HL-60 (cell line): ENCODE measurements around the gene CNTF.

Source experiments
- DNase-seq, 2 experiments: peaks; one replicate each; pipeline ENCODE4 v3.0.0-alpha.2; 2010 to 2020; ENCODE audit warnings: low read depth in 1 of 2, low spot score in 1 of 2
- H3K27ac ChIP-seq: fragments of 250-450 bp; sonication (Bioruptor Pico); replicated peaks from 2 replicates; pipeline ENCODE4 v1.5.1; 2020; ENCODE audit warnings: mild to moderate bottlenecking, moderate library complexity
- H3K27me3 ChIP-seq: fragments of 250-450 bp; sonication (Bioruptor Pico); 2 replicates; pipeline ENCODE4 v1.5.1; 2021; ENCODE audit warnings: mild to moderate bottlenecking, moderate library complexity; ENCODE audit not compliant: insufficient read depth, poor library complexity, severe bottlenecking
- H3K4me3 ChIP-seq: replicated peaks from 2 replicates; pipeline ENCODE4 v1.5.1; 2011; ENCODE audit warnings: mild to moderate bottlenecking, control low read depth, low read length; ENCODE audit not compliant: insufficient read depth
- CTCF ChIP-seq: IDR thresholded peaks from one replicate; pipeline ENCODE4 v1.5.1; 2011; ENCODE audit warnings: low read length, control low read depth, inconsistent platforms; ENCODE audit not compliant: insufficient read depth
- GABPA ChIP-seq: IDR thresholded peaks from 2 replicates; pipeline ENCODE4 v1.6.1; 2012; ENCODE audit warnings: low read depth
- POLR2AphosphoS5 ChIP-seq: IDR thresholded peaks from 2 replicates; pipeline ENCODE4 v1.6.1; 2012; ENCODE audit warnings: low read depth
- REST ChIP-seq: IDR thresholded peaks from 2 replicates; pipeline ENCODE4 v1.6.1; 2012; ENCODE audit warnings: low read depth; ENCODE audit not compliant: insufficient replicate concordance
- SPI1 ChIP-seq: IDR thresholded peaks from 2 replicates; pipeline ENCODE4 v1.6.1; 2012; ENCODE audit warnings: low read depth, mild to moderate bottlenecking, borderline replicate concordance

The CNTF gene

GRCh38 chr11:58616594-58616993, 5.9 kb upstream of the CNTF start:
- Histone ChIP-seq H3K27ac (no peak overlapping the region), H3K4me3 (no peak overlapping the region), H3K27me3 (no peaks in the 10 kb centered on the region)
- no peak for DNase-seq
- TF ChIP-seq POLR2AphosphoS5 (no peak), GABPA (no peak), CTCF (no peak), REST (no peak)

GRCh38 chr11:58617976-58618557, 4.4 kb upstream of the CNTF start:
- TF ChIP-seq CTCF = no peak
- TF ChIP-seq REST = no peak
- TF ChIP-seq POLR2AphosphoS5 = no peak
- no peak for TF ChIP-seq GABPA
- TF ChIP-seq SPI1 = no peak
- no peak for DNase-seq
- Histone ChIP-seq H3K27me3 (no peaks in the 10 kb centered on the region), H3K27ac (no peak overlapping the region), H3K4me3 (no peak overlapping the region)

GRCh38 chr11:58621586-58622262, 741 bp upstream of the CNTF start:
- no peak for DNase-seq
- Histone ChIP-seq H3K27ac (no peak overlapping the region), H3K27me3 (no peaks in the 10 kb centered on the region), H3K4me3 (no peak overlapping the region)
- no peak for TF ChIP-seq REST
- no peak for TF ChIP-seq SPI1
- TF ChIP-seq POLR2AphosphoS5 = no peak
